H1 (cell line): ENCODE results near the gene ABHD6. TPM values are rescaled to one million over a fixed set of nuclear protein-coding genes. Genes with fewer than 3 reads are reported as not detected.

Experiments
- CTCF ChIA-PET: fragments of 300-600 bp; sonication (Branson Sonifier 250); formaldehyde crosslinking; loops from one replicate; lab custom pipeline; 2021; ENCODE audit not compliant: partially characterized antibody; lab: Charles Lee
- POLR2A ChIA-PET: fragments of 300-600 bp; sonication (Branson Sonifier 250); formaldehyde crosslinking; loops from one replicate; lab custom pipeline; 2021; ENCODE audit warnings: inconsistent platforms; ENCODE audit not compliant: partially characterized antibody; lab: Charles Lee
- DNase-seq, 2 experiments: peaks; one replicate each; pipeline versions ENCODE4 v3.0.0 to v3.0.0-alpha.2; 2010 to 2022; ENCODE audit warnings: low spot score in 2 of 2, low read depth in 1 of 2, mixed read lengths in 1 of 2
- FAIRE-seq: peaks from 2 replicates; lab custom pipeline; 2011; peaks lifted over from hg19 to GRCh38; lab: Jason Lieb, UNC
- H2AFZ ChIP-seq: 2 replicates; pipeline ENCODE4 v1.8.1; 2012; ENCODE audit warnings: low read length, inconsistent platforms
- H2AK5ac ChIP-seq: 2 replicates; pipeline ENCODE4 v1.6.1; 2013; ENCODE audit warnings: low read depth, low read length
- H2BK120ac ChIP-seq: replicated peaks from 2 replicates; pipeline ENCODE3; 2013; ENCODE audit warnings: low read depth, low read length, inconsistent platforms
- H2BK12ac ChIP-seq: 2 replicates; pipeline ENCODE4 v1.6.1; 2013; ENCODE audit warnings: low read depth, low read length
- H2BK15ac ChIP-seq: 2 replicates; pipeline ENCODE4 v1.6.1; 2013; ENCODE audit warnings: low read length
- H2BK20ac ChIP-seq: 2 replicates; pipeline ENCODE4 v1.6.1; 2013; ENCODE audit warnings: low read length
- H2BK5ac ChIP-seq: 2 replicates; pipeline ENCODE4 v1.6.1; 2013; ENCODE audit warnings: low read depth, low read length
- H3K14ac ChIP-seq: 2 replicates; pipeline ENCODE4 v1.6.1; 2013; ENCODE audit warnings: inconsistent platforms; ENCODE audit not compliant: insufficient read length
- H3K18ac ChIP-seq: 2 replicates; pipeline ENCODE4 v1.6.1; 2013; ENCODE audit warnings: low read length; ENCODE audit errors: extremely low read depth
- H3K23ac ChIP-seq: 2 replicates; pipeline ENCODE4 v1.6.1; 2013; ENCODE audit warnings: inconsistent platforms; ENCODE audit not compliant: insufficient read length
- H3K23me2 ChIP-seq: 2 replicates; pipeline ENCODE4 v1.6.1; 2013; ENCODE audit warnings: low read depth, low read length
- H3K27ac ChIP-seq: 2 replicates; pipeline ENCODE4 v1.6.1; 2011; ENCODE audit warnings: low read depth, low read length, inconsistent platforms
- H3K27me3 ChIP-seq, 4 experiments: replicated peaks in 1 of 4; 1 replicate in 1 of 4; 2 replicates in 3 of 4; pipeline versions ENCODE4 v1.6.1 to v1.8.1; 2011 to 2013; ENCODE audit warnings: low read length in 3 of 4, mild to moderate bottlenecking in 3 of 4, inconsistent platforms in 2 of 4, mixed read lengths in 2 of 4, moderate library complexity in 1 of 4; ENCODE audit not compliant: control insufficient read depth in 3 of 4, insufficient read depth in 3 of 4; ENCODE audit errors: extremely low read depth in 1 of 4
- H3K36me3 ChIP-seq, 4 experiments: 2 replicates each; pipeline versions ENCODE4 v1.6.1 to v1.8.1; 2011 to 2013; ENCODE audit warnings: mild to moderate bottlenecking in 4 of 4, low read length in 3 of 4, moderate library complexity in 2 of 4, control low read depth in 1 of 4, inconsistent platforms in 1 of 4; ENCODE audit not compliant: insufficient read depth in 4 of 4, control insufficient read depth in 2 of 4
- H3K4ac ChIP-seq: replicated peaks from 2 replicates; pipeline ENCODE3; 2013; ENCODE audit warnings: low read length, low read depth, mixed read lengths, inconsistent platforms; ENCODE audit not compliant: insufficient read length
- H3K4me1 ChIP-seq, 4 experiments: replicated peaks in 1 of 4; 1 replicate in 1 of 4; 2 replicates in 3 of 4; pipeline versions ENCODE4 v1.6.1 to v1.8.1; 2011 to 2013; ENCODE audit warnings: low read length in 3 of 4, inconsistent platforms in 2 of 4, mixed read lengths in 1 of 4; ENCODE audit not compliant: insufficient read depth in 4 of 4, control insufficient read depth in 3 of 4
- H3K4me2 ChIP-seq, 2 experiments: 2 replicates each; pipeline versions ENCODE4 v1.6.1 to v1.8.1; 2011 to 2013; ENCODE audit warnings: low read depth in 2 of 2, low read length in 2 of 2, control low read depth in 1 of 2, inconsistent platforms in 1 of 2, mild to moderate bottlenecking in 1 of 2; ENCODE audit not compliant: insufficient read depth in 1 of 2
- H3K4me3 ChIP-seq, 4 experiments: fragments of 200-600, 300-600 bp in 1 of 4; sonication (generic), shearing (Covaris generic), sonication (Bioruptor Twin) in 1 of 4; 2 replicates each; pipeline versions ENCODE4 v1.5.1 to v1.8.1; 2011 to 2016; ENCODE audit warnings: low read length in 4 of 4, low read depth in 3 of 4, control low read depth in 2 of 4, inconsistent platforms in 2 of 4, mild to moderate bottlenecking in 2 of 4, mixed read lengths in 1 of 4, moderate library complexity in 1 of 4; ENCODE audit not compliant: insufficient read depth in 2 of 4; ENCODE audit errors: extremely low read depth in 1 of 4
- H3K56ac ChIP-seq: replicated peaks from 2 replicates; pipeline ENCODE3; 2013; ENCODE audit warnings: low read depth, mild to moderate bottlenecking, mixed read lengths, low read length, inconsistent platforms; ENCODE audit not compliant: insufficient read length
- H3K79me1 ChIP-seq: 2 replicates; pipeline ENCODE4 v1.6.1; 2013; ENCODE audit warnings: low read depth, low read length, control low read depth
- H3K79me2 ChIP-seq, 2 experiments: 2 replicates each; pipeline versions ENCODE4 v1.6.1 to v1.8.1; 2012 to 2013; ENCODE audit warnings: low read length in 2 of 2, mild to moderate bottlenecking in 2 of 2, inconsistent platforms in 1 of 2; ENCODE audit not compliant: insufficient read depth in 2 of 2, control insufficient read depth in 1 of 2
- H3K9ac ChIP-seq, 4 experiments: replicated peaks in 1 of 4; 1 replicate in 1 of 4; 2 replicates in 3 of 4; pipeline versions ENCODE4 v1.6.1 to v1.8.1; 2011 to 2013; ENCODE audit warnings: low read depth in 3 of 4, low read length in 3 of 4, control low read depth in 2 of 4, mild to moderate bottlenecking in 2 of 4, moderate library complexity in 2 of 4, inconsistent platforms in 1 of 4; ENCODE audit errors: extremely low read depth in 1 of 4
- H3K9me3 ChIP-seq, 2 experiments: 2 replicates each; pipeline versions ENCODE4 v1.6.1 to v1.8.1; 2012 to 2013; ENCODE audit warnings: mild to moderate bottlenecking in 2 of 2, moderate library complexity in 2 of 2, control low read depth in 1 of 2, inconsistent platforms in 1 of 2, low read depth in 1 of 2, low read length in 1 of 2, mixed read lengths in 1 of 2; ENCODE audit not compliant: insufficient read depth in 2 of 2
- H4K20me1 ChIP-seq, 2 experiments: replicated peaks in 1 of 2; 2 replicates each; pipeline versions ENCODE3 to v1.8.1; 2011 to 2013; ENCODE audit warnings: inconsistent platforms in 2 of 2, low read length in 2 of 2, mild to moderate bottlenecking in 1 of 2; ENCODE audit not compliant: insufficient read depth in 2 of 2, control insufficient read depth in 1 of 2
- H4K5ac ChIP-seq: 2 replicates; pipeline ENCODE4 v1.6.1; 2013; ENCODE audit warnings: low read length, low read depth, mixed read lengths, inconsistent platforms; ENCODE audit not compliant: insufficient read length
- H4K8ac ChIP-seq: 2 replicates; pipeline ENCODE4 v1.8.0; 2013; ENCODE audit warnings: mild to moderate bottlenecking, moderate library complexity, low read length, inconsistent platforms; ENCODE audit not compliant: insufficient read depth; ENCODE audit errors: extremely low read depth
- H4K91ac ChIP-seq: replicated peaks from 2 replicates; pipeline ENCODE3; 2013; ENCODE audit warnings: low read length, mixed read lengths, inconsistent platforms; ENCODE audit not compliant: insufficient read length
- CTBP2 ChIP-seq: IDR thresholded peaks from 2 replicates; pipeline ENCODE4 v1.7.0; 2011; ENCODE audit warnings: borderline replicate concordance, mild to moderate bottlenecking, moderate library complexity, mixed read lengths, low read length; ENCODE audit not compliant: insufficient read depth, insufficient read length
- HDAC6 ChIP-seq: IDR thresholded peaks from one replicate; pipeline ENCODE4 v1.7.1; 2012; ENCODE audit warnings: low read depth, mild to moderate bottlenecking, inconsistent platforms, low read length, moderate library complexity
- WGBS, 2 experiments: shearing (Covaris generic) in 1 of 2; methylation state at CpG; one replicate each; pipeline versions ENCODE4 v1.1.6 to v1.1.7; 2013 to 2015; ENCODE audit warnings: low lambda C conversion rate in 2 of 2, mixed read lengths in 2 of 2, inconsistent platforms in 1 of 2, low coverage in 1 of 2, missing lambda C conversion rate in 1 of 2; ENCODE audit not compliant: insufficient replicate concordance in 2 of 2, insufficient coverage in 1 of 2, insufficient read length in 1 of 2; ENCODE audit errors: extremely low coverage in 1 of 2, missing lambda C conversion rate in 1 of 2; 5-methylcytosine and 5-hydroxymethylcytosine counted together
- polyA plus RNA-seq, 7 experiments: library from polyadenylated mRNA; depleted of rRNA in 3 of 7; stranded (reverse) in 5 of 7; unstranded in 2 of 7; fragments of >200 nt in 5 of 7; fragments of 200-250 nt in 2 of 7; gene quantifications; 1 replicate in 5 of 7; 2 replicates in 1 of 7; 4 replicates in 1 of 7; pipeline versions ENCODE4 v1.2.1 to v1.2.3, GENCODE V29; 2011 to 2013; ENCODE audit warnings: missing spikeins in 2 of 7, mixed read lengths in 2 of 7
- total RNA-seq: library from RNA; stranded (reverse); fragmentation: NEBNext Ultra II Directional; extraction: Animal tissue kit (Norgen Biotek cat#: 25700); gene quantifications from 2 replicates; pipeline ENCODE4 v1.2.1, GENCODE V29; 2021

ABHD6 gene
- total and polyA plus RNA-seq, 2 of the 8 experiments (the other 6 are each of a cell fraction or from before 2014, with no cell fraction given), result 5.9 to 6.6 TPM

DNA sequence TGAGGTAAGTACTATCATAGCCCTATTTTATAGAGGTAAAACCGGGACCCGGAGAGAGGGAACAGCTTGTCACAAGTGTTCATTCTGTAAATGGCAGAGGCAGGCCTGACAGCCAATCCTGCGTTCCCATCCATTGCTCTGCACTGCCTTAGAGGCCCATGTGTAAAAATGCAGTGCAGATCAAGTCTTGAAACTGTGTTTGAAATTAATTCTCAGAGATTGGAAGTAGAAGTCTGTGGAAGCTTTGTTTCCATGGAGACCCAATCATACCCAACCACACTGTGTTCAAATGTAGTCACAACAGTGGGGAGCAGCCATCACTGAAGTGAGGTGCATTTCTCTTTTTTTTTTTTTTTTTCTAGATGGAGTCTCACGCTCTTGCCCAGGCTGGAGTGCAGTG, 13.7 kb upstream of the ABHD6 start:
- H4K91ac ChIP-seq, result no peak overlapping the region
- H4K20me1 ChIP-seq, result no peaks in the 10 kb centered on the region
- FAIRE-seq (no peak), DNase-seq (no peak)
- no peak overlapping the region for H2AK5ac ChIP-seq
- no peak overlapping the region for H3K9ac ChIP-seq
- H2BK5ac ChIP-seq, result no peak overlapping the region
- H3K79me1 ChIP-seq, result no peaks in the 10 kb centered on the region
- no peak overlapping the region for H2BK12ac ChIP-seq
- H3K36me3 ChIP-seq, result no peaks in the 10 kb centered on the region
- no peak overlapping the region for H2BK20ac ChIP-seq
- no peaks in the 10 kb centered on the region for H3K4me1 ChIP-seq
- CTCF ChIA-PET, result interaction anchor here (1.0 to 2.8 kb wide), 13 partner anchors 9 to 204 kb away, joined by 3 to 9 read pairs (median 5); partner anchors contain the start of genes HTD2 and RPP14
- H3K4ac ChIP-seq, result no peak overlapping the region
- no peak overlapping the region for H2BK120ac ChIP-seq
- no peaks in the 10 kb centered on the region for H3K9me3 ChIP-seq
- H3K23me2 ChIP-seq, result no peaks in the 10 kb centered on the region
- H3K4me3 ChIP-seq, result no peak overlapping the region
- H3K14ac ChIP-seq, result no peak overlapping the region
- no peak overlapping the region for H4K5ac ChIP-seq
- POLR2A ChIA-PET, result interaction anchor here (0.7 kb wide), 1 partner anchor 10 kb away, joined by 3 read pairs; no protein-coding TSS in a partner anchor
- H3K27ac ChIP-seq, result no peak overlapping the region
- H3K79me2 ChIP-seq, result no peaks in the 10 kb centered on the region
- H3K56ac ChIP-seq, result no peak overlapping the region
- no peak overlapping the region for H3K18ac ChIP-seq
- no peak overlapping the region for H2BK15ac ChIP-seq
- H4K8ac ChIP-seq, result no peak overlapping the region
- no peak overlapping the region for H3K4me2 ChIP-seq
- no peak overlapping the region for H3K23ac ChIP-seq
- WGBS, 2 experiments, result 94% methylated on average over 4 of the region's 4 CpGs; no CpG with 5 or more reads in 1 of the 2 experiments
- H2AFZ ChIP-seq, result no peak overlapping the region
- H3K27me3 ChIP-seq, result no peaks in the 10 kb centered on the region
- TF ChIP-seq HDAC6 (no peak), CTBP2 (no peak)
